Prostate gland (tissue), 2 donors: ENCODE results near the gene COL25A1. TPM values are rescaled to one million over a fixed set of nuclear protein-coding genes. Genes with fewer than 3 reads are reported as not detected.

Experiments
- DNase-seq: peaks from one replicate; pipeline ENCODE4 v3.0.0-alpha.2; 2019; ENCODE audit warnings: low spot score
- H3K27ac ChIP-seq, 2 donors: fragments of 200-600 bp; sonication (generic); 2 replicates each; pipeline ENCODE4 v1.5.1; 2017 to 2019
- H3K27me3 ChIP-seq: fragments of 200-600 bp; sonication (generic); replicated peaks from 2 replicates; pipeline ENCODE4 v1.5.1; 2019; ENCODE audit not compliant: insufficient read depth
- H3K36me3 ChIP-seq, 2 donors: fragments of 200-600 bp; sonication (generic); 1 replicate in 1 of 2; 2 replicates in 1 of 2; pipeline versions ENCODE4 v1.5.1 to v1.8.1; 2017 to 2019
- H3K4me1 ChIP-seq: fragments of 200-600 bp; sonication (generic); replicated peaks from 2 replicates; pipeline ENCODE4 v1.5.1; 2019
- H3K4me3 ChIP-seq, 2 donors: fragments of 200-600 bp; sonication (generic); 2 replicates each; pipeline ENCODE4 v1.5.1; 2017 to 2019
- H3K9me3 ChIP-seq: fragments of 200-600 bp; sonication (generic); 2 replicates; pipeline ENCODE4 v1.5.1; 2017
- CTCF ChIP-seq, 4 experiments: fragments of 200-600 bp in 2 of 4; fragments of 450-650 bp in 2 of 4; sonication (generic) in 2 of 4; IDR thresholded peaks; 1 replicate in 3 of 4; 2 replicates in 1 of 4; pipeline ENCODE4 v1.5.1; 2016 to 2019; ENCODE audit warnings: antibody characterized with exemption in 4 of 4, mild to moderate bottlenecking in 2 of 4, moderate library complexity in 2 of 4
- POLR2A ChIP-seq: fragments of 450-650 bp; IDR thresholded peaks from one replicate; pipeline ENCODE4 v1.6.1; 2016; ENCODE audit warnings: antibody characterized with exemption, mild to moderate bottlenecking
- POLR2AphosphoS5 ChIP-seq: sonication (generic); formaldehyde crosslinking; IDR thresholded peaks from one replicate; pipeline ENCODE4 v1.6.1; 2017; ENCODE audit warnings: antibody characterized with exemption
- WGBS: methylation state at CpG from one replicate; pipeline ENCODE4 v1.1.5; 2018; 5-methylcytosine and 5-hydroxymethylcytosine counted together
- intact Hi-C: fragments of 100-400 bp; cut with DNase I; formaldehyde crosslinking; loops from one replicate; pipeline ENCODE4 v1.14.2; 2022
- total RNA-seq, 2 donors: library from RNA; depleted of rRNA; stranded (reverse); fragments of >200 nt; gene quantifications; one replicate each; pipeline ENCODE4 v1.1.0, GENCODE V29; 2016

The COL25A1 gene
- total RNA-seq, 2 donors from 2014 or later, result 0.73 to 2.8 TPM

- no peak for DNase-seq
Measured at GRCh38 chr4:108850219-108850649, 452.2 kb downstream of the COL25A1 start.

DNA sequence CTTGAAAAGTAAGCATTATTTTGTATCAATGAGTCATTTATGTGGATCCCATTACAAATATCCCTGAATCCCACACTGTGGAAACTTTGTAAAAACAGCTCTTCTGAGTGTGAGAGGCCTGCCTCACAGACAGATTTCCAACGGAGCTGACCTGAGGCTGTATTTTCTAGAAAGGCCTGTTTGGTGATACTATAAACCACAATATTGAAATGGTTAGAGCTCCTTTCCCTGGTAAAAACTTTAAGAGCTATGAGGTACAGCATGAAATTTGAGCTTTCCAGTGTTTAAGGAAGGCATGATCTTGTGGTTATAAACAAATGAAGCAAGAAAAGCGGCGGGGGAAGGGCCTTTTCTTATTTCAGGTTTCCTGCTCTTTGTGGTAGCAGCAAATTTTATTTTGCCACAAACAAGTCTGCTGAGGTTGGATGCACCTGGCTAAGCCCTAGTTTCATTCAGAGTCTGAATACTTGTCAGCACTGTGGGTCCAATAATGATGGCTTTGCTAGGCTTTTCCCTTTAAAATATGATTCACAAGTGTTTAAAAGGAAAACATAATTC, 452.8 kb downstream of the COL25A1 start:
- Histone ChIP-seq H3K27ac (peak overlapping the region in 1 of 2 donors; percentile 44), H3K4me1 (no peaks in the 10 kb centered on the region), H3K9me3 (no peaks in the 10 kb centered on the region), H3K27me3 (no peaks in the 10 kb centered on the region), H3K4me3 (no peak overlapping the region), H3K36me3 (no peaks in the 10 kb centered on the region)
- 21% methylated on average over 3 of the region's 3 CpGs for WGBS
- intact Hi-C loops, result no loop called here
- peak; percentile 42 for DNase-seq
- TF ChIP-seq POLR2AphosphoS5 (peak; percentile 57), CTCF (IDR thresholded peaks at IDR 0.05) (no peak)

More at GRCh38 chr4:108850219-108850649, 452.2 kb downstream of the COL25A1 start:
- no peak for TF ChIP-seq POLR2A
- no peak for TF ChIP-seq CTCF (IDR thresholded peaks at IDR 0.05)
- TF ChIP-seq POLR2AphosphoS5, result no peak
- WGBS, result 100% methylated on average over 1 of the region's 1 CpG
- no peak overlapping the region for H3K4me3 ChIP-seq
- intact Hi-C loops, result no loop called here
- no peaks in the 10 kb centered on the region for H3K4me1 ChIP-seq
- H3K36me3 ChIP-seq, result no peaks in the 10 kb centered on the region
- no peaks in the 10 kb centered on the region for H3K9me3 ChIP-seq
- H3K27ac ChIP-seq, result peak overlapping the region in 1 of 2 donors; percentile 44
- H3K27me3 ChIP-seq, result no peaks in the 10 kb centered on the region

DNA sequence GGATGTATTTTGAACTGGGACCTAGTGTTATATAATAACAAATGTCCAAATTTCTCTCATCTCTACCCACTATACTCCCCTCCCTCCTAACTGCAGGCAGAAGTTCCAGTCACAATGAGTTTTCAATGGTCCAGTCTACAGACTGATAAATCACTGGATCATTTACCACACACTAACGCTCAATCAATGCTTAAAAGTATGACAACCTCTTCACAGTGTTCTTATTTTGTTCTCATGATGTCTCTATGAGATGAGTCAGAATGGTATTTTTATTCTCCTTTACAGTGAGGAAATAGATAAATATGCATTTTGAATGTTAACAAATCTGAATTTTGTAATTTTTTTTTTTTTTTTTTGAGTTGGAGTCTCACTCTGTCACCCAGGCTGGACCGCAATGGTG, 455.9 kb downstream of the COL25A1 start:
- H3K4me1 ChIP-seq, result no peaks in the 10 kb centered on the region
- no peak for TF ChIP-seq POLR2AphosphoS5
- no peak for TF ChIP-seq POLR2A
- no peak for TF ChIP-seq CTCF (IDR thresholded peaks at IDR 0.05)
- no peaks in the 10 kb centered on the region for H3K9me3 ChIP-seq
- no peaks in the 10 kb centered on the region for H3K27me3 ChIP-seq
- DNase-seq, result no peak
- no peak overlapping the region for H3K4me3 ChIP-seq
- H3K36me3 ChIP-seq, result no peaks in the 10 kb centered on the region
- intact Hi-C loops, result no loop called here
- WGBS, result 97% methylated on average over 2 of the region's 2 CpGs
- H3K27ac ChIP-seq, result no peak overlapping the region

GRCh38 chr4:108840426-108840975, 462.0 kb downstream of the COL25A1 start:
- no peaks in the 10 kb centered on the region for H3K27me3 ChIP-seq
- no peak for DNase-seq
- TF ChIP-seq CTCF (IDR thresholded peaks at IDR 0.05) (no peak), POLR2A (no peak), POLR2AphosphoS5 (no peak)
- no peak overlapping the region for H3K4me3 ChIP-seq
- H3K27ac ChIP-seq, result no peak overlapping the region
- no peaks in the 10 kb centered on the region for H3K4me1 ChIP-seq
- no peaks in the 10 kb centered on the region for H3K9me3 ChIP-seq
- intact Hi-C loops, result no loop called here
- no peaks in the 10 kb centered on the region for H3K36me3 ChIP-seq

- no peak for DNase-seq
- Histone ChIP-seq H3K27ac (no peak overlapping the region), H3K4me1 (no peaks in the 10 kb centered on the region), H3K36me3 (no peaks in the 10 kb centered on the region), H3K9me3 (no peaks in the 10 kb centered on the region), H3K4me3 (no peak overlapping the region), H3K27me3 (no peaks in the 10 kb centered on the region)
- WGBS, result 90% methylated on average over 3 of the region's 3 CpGs
- intact Hi-C loops, result loop anchor here (5.0 kb wide), 1 partner anchor 573 kb away; no protein-coding TSS in a partner anchor
- TF ChIP-seq CTCF (IDR thresholded peaks at IDR 0.05) (no peak), POLR2A (no peak)
Measured at GRCh38 chr4:108839333-108839732, 463.1 kb downstream of the COL25A1 start.
